ENCODE data around the gene DDX19B. TPM values are rescaled to one million over a fixed set of nuclear protein-coding genes. Genes with fewer than 3 reads are reported as not detected.
"Not testable (repeated sequence)": the region's sequence is repeated elsewhere in the genome, so short reads cannot be mapped to it uniquely, and the experiment has no call there.

Gene DDX19B
- total RNA-seq: 30.0 and 37.1 TPM in 2 replicates
- long read RNA-seq, transcript DDX19B-203 (10 exons, 1,717 nt): minor isoform, 16 of 269 reads
- long read RNA-seq, transcript DDX19B-201 (12 exons, 3,386 nt): major isoform, 200 of 269 reads
- long read RNA-seq, transcript DDX19B-202 (11 exons, 1,692 nt): minor isoform, 6 of 269 reads
- long read RNA-seq, partial matches to known transcripts: 11 of 269 reads
- long read RNA-seq, other reads (novel, unspliced or antisense): 34 of 269 reads

GRCh38 chr16:70298988-70299938, at the start of gene DDX19B:
Gene DDX19B (plus strand): TSS chr16:70299186. CDS start chr16:70299298, 112 bp downstream.
- Mint-ChIP-seq H3K27ac (ENCODE audit: unreplicated experiment) (peak within 1 kb of the TSS; percentile 97), H3K27me3 (ENCODE audit: unreplicated experiment) (no peaks in the 10 kb centered on the region), H3K9me3 (ENCODE audit: unreplicated experiment) (peaks cover 11% of the 10 kb centered on the region), H3K36me3 (ENCODE audit: unreplicated experiment) (peaks cover 18% of the 10 kb centered on the region), H3K4me3 (ENCODE audit: unreplicated experiment) (peak within 1 kb of the TSS; percentile 89), H3K4me1 (ENCODE audit: unreplicated experiment) (peaks cover 17% of the 10 kb centered on the region)
- DNase-seq (ENCODE audit: extremely low spot score, unreplicated experiment): peak; percentile 88
- TF ChIP-seq CTCF (IDR thresholded peaks at IDR 0.05): no peak

- Mint-ChIP-seq H3K36me3 (ENCODE audit: unreplicated experiment) (peaks cover 25% of the 10 kb centered on the region), H3K4me1 (ENCODE audit: unreplicated experiment) (peaks cover 22% of the 10 kb centered on the region), H3K27ac (ENCODE audit: unreplicated experiment) (peak overlapping the region; percentile 24)
- H3K27me3 Mint-ChIP-seq (ENCODE audit: unreplicated experiment); H3K9me3 Mint-ChIP-seq (ENCODE audit: unreplicated experiment); H3K4me3 Mint-ChIP-seq (ENCODE audit: unreplicated experiment); DNase-seq (ENCODE audit: extremely low spot score, unreplicated experiment): not testable (repeated sequence)
These were observed 49.3 kb upstream of the DDX19B start for GRCh38 chr16:70249697-70250096.

GRCh38 chr16:70250748-70251628, 48.0 kb upstream of the DDX19B start:
- no peak for TF ChIP-seq CTCF (IDR thresholded peaks at IDR 0.05)
- no peaks in the 10 kb centered on the region for H3K9me3 Mint-ChIP-seq (ENCODE audit: unreplicated experiment)
- no peaks in the 10 kb centered on the region for H3K27me3 Mint-ChIP-seq (ENCODE audit: unreplicated experiment)
- peak overlapping the region; percentile 66 for H3K4me3 Mint-ChIP-seq (ENCODE audit: unreplicated experiment)
- H3K4me1 Mint-ChIP-seq (ENCODE audit: unreplicated experiment): peaks cover 22% of the 10 kb centered on the region
- peak overlapping the region; percentile 64 for H3K27ac Mint-ChIP-seq (ENCODE audit: unreplicated experiment)
- H3K36me3 Mint-ChIP-seq (ENCODE audit: unreplicated experiment): peaks cover 28% of the 10 kb centered on the region
- DNase-seq (ENCODE audit: extremely low spot score, unreplicated experiment): no peak

- peak; percentile 97 for DNase-seq (ENCODE audit: extremely low spot score, unreplicated experiment)
- Mint-ChIP-seq H3K27ac (ENCODE audit: unreplicated experiment) (peak within 1 kb of the TSS; percentile 88), H3K4me3 (ENCODE audit: unreplicated experiment) (peak within 1 kb of the TSS; percentile 79), H3K4me1 (ENCODE audit: unreplicated experiment) (peaks cover 22% of the 10 kb centered on the region), H3K9me3 (ENCODE audit: unreplicated experiment) (no peaks in the 10 kb centered on the region), H3K27me3 (ENCODE audit: unreplicated experiment) (no peaks in the 10 kb centered on the region), H3K36me3 (ENCODE audit: unreplicated experiment) (peaks cover 32% of the 10 kb centered on the region)
- TF ChIP-seq CTCF (IDR thresholded peaks at IDR 0.05): peak; percentile 93
These were observed 47.2 kb upstream of the DDX19B start, which contains the start of gene EXOSC6 for GRCh38 chr16:70251629-70252354. Gene EXOSC6 (minus strand): TSS chr16:70251940. CDS start chr16:70251900, 40 bp downstream.

All from osteocyte (in vitro differentiated cells).